ENCODE data around the gene PLXND1.

GRCh38 chr3:129559565-129560079 is 46.9 kb downstream of the PLXND1 start:
- no peak for TF ChIP-seq CTCF (IDR thresholded peaks at IDR 0.05; ENCODE audit: low read depth, low read length)
- TF ChIP-seq POLR2A (IDR thresholded peaks at IDR 0.05; ENCODE audit: extremely low read depth, insufficient read length): no peak

Measured in NB4 (cell line).